HUES6 (cell line): ENCODE results near the gene REC114.
"Not testable (repeated sequence)": the region's sequence is repeated elsewhere in the genome, so short reads cannot be mapped to it uniquely, and the experiment has no call there.

Experiments used
- H3K27ac ChIP-seq: 2 replicates; pipeline ENCODE4 v1.7.0; 2013; ENCODE audit warnings: low read depth, mild to moderate bottlenecking, low read length, inconsistent platforms
- H3K27me3 ChIP-seq: 2 replicates; pipeline ENCODE4 v1.6.1; 2013; ENCODE audit warnings: low read length; ENCODE audit not compliant: control insufficient read depth, insufficient read depth
- H3K36me3 ChIP-seq: 2 replicates; pipeline ENCODE4 v1.6.1; 2013; ENCODE audit warnings: low read length; ENCODE audit not compliant: control insufficient read depth, insufficient read depth
- H3K4me1 ChIP-seq: 2 replicates; pipeline ENCODE4 v1.6.1; 2013; ENCODE audit warnings: low read length; ENCODE audit not compliant: control insufficient read depth, insufficient read depth
- H3K4me3 ChIP-seq: 2 replicates; pipeline ENCODE4 v1.5.1; 2013; ENCODE audit warnings: low read depth, low read length
- H3K9ac ChIP-seq: one replicate; pipeline ENCODE4 v1.6.1; 2013; ENCODE audit warnings: mild to moderate bottlenecking, low read length
- H3K9me3 ChIP-seq: 2 replicates; pipeline ENCODE4 v1.6.1; 2013; ENCODE audit warnings: low read depth, low read length; ENCODE audit not compliant: control insufficient read depth, insufficient read depth

The REC114 gene

GRCh38 chr15:73524919-73525318 is 82.0 kb downstream of the REC114 start:
- H3K9ac ChIP-seq, result no peak overlapping the region
- no peaks in the 10 kb centered on the region for H3K27me3 ChIP-seq
- H3K4me1 ChIP-seq, result 0 out of 2 replicates have a peak, but pooled peaks cover 4% of the 10 kb centered on the region
- no peaks in the 10 kb centered on the region for H3K36me3 ChIP-seq
- no peak overlapping the region for H3K4me3 ChIP-seq
- H3K27ac ChIP-seq, result no peak overlapping the region
- no peaks in the 10 kb centered on the region for H3K9me3 ChIP-seq

- H3K27ac ChIP-seq, result no peak overlapping the region
- no peaks in the 10 kb centered on the region for H3K27me3 ChIP-seq
- 0 out of 2 replicates have a peak, but pooled peaks cover 4% of the 10 kb centered on the region for H3K4me1 ChIP-seq
- H3K36me3 ChIP-seq, result no peaks in the 10 kb centered on the region
- no peak overlapping the region for H3K9ac ChIP-seq
- no peak overlapping the region for H3K4me3 ChIP-seq
- no peaks in the 10 kb centered on the region for H3K9me3 ChIP-seq
Measured at GRCh38 chr15:73527598-73527997, 84.6 kb downstream of the REC114 start.

- Histone ChIP-seq H3K4me3 (no peak overlapping the region), H3K9ac (no peak overlapping the region), H3K9me3 (no peaks in the 10 kb centered on the region), H3K27me3 (no peaks in the 10 kb centered on the region), H3K36me3 (no peaks in the 10 kb centered on the region), H3K4me1 (0 out of 2 replicates have a peak, but pooled peaks cover 4% of the 10 kb centered on the region), H3K27ac (no peak overlapping the region)
Measured at GRCh38 chr15:73530649-73531048, 87.7 kb downstream of the REC114 start.

GRCh38 chr15:73538123-73538522 is 95.2 kb downstream of the REC114 start:
- Histone ChIP-seq H3K4me1 (no peaks in the 10 kb centered on the region), H3K36me3 (no peaks in the 10 kb centered on the region), H3K27ac (no peak overlapping the region), H3K4me3 (no peak overlapping the region), H3K9me3 (no peaks in the 10 kb centered on the region), H3K27me3 (no peaks in the 10 kb centered on the region), H3K9ac (no peak overlapping the region)

GRCh38 chr15:73538563-73539211 is 95.7 kb downstream of the REC114 start:
- H3K9ac ChIP-seq, result no peak overlapping the region
- H3K27me3 ChIP-seq, result no peaks in the 10 kb centered on the region
- H3K9me3 ChIP-seq, result no peaks in the 10 kb centered on the region
- no peaks in the 10 kb centered on the region for H3K36me3 ChIP-seq
- H3K27ac ChIP-seq, result no peak overlapping the region
- H3K4me1 ChIP-seq, result no peaks in the 10 kb centered on the region
- H3K4me3 ChIP-seq, result no peak overlapping the region

GRCh38 chr15:73539212-73540128 is 96.5 kb downstream of the REC114 start:
- Histone ChIP-seq H3K9ac (no peak overlapping the region), H3K36me3 (no peaks in the 10 kb centered on the region), H3K27me3 (no peaks in the 10 kb centered on the region), H3K4me3 (no peak overlapping the region), H3K9me3 (no peaks in the 10 kb centered on the region), H3K27ac (no peak overlapping the region), H3K4me1 (no peaks in the 10 kb centered on the region)

- H3K27ac ChIP-seq, result no peak overlapping the region
- no peaks in the 10 kb centered on the region for H3K27me3 ChIP-seq
- no peak overlapping the region for H3K4me3 ChIP-seq
- no peaks in the 10 kb centered on the region for H3K4me1 ChIP-seq
- H3K36me3 ChIP-seq, result no peaks in the 10 kb centered on the region
- H3K9me3 ChIP-seq, result no peaks in the 10 kb centered on the region
- no peak overlapping the region for H3K9ac ChIP-seq
Measured at GRCh38 chr15:73540161-73540560, 97.2 kb downstream of the REC114 start.

GRCh38 chr15:73541479-73541878 is 98.5 kb downstream of the REC114 start:
- no peaks in the 10 kb centered on the region for H3K9me3 ChIP-seq
- H3K27ac ChIP-seq, result no peak overlapping the region
- no peak overlapping the region for H3K9ac ChIP-seq
- H3K4me3 ChIP-seq, result no peak overlapping the region
- H3K27me3 ChIP-seq, result no peaks in the 10 kb centered on the region
- no peaks in the 10 kb centered on the region for H3K36me3 ChIP-seq
- H3K4me1 ChIP-seq, result no peaks in the 10 kb centered on the region

- not testable (repeated sequence) for H3K4me1 ChIP-seq, H3K4me3 ChIP-seq
Measured at GRCh38 chr15:73548925-73549324, 106.0 kb downstream of the REC114 start.

GRCh38 chr15:73550190-73550589 is 107.2 kb downstream of the REC114 start:
- no peak overlapping the region for H3K27ac ChIP-seq
- peaks cover 8% of the 10 kb centered on the region for H3K4me1 ChIP-seq
- H3K27me3 ChIP-seq, result no peaks in the 10 kb centered on the region
- no peaks in the 10 kb centered on the region for H3K36me3 ChIP-seq
- no peak overlapping the region for H3K9ac ChIP-seq
- no peaks in the 10 kb centered on the region for H3K9me3 ChIP-seq
- no peak overlapping the region for H3K4me3 ChIP-seq

More at GRCh38 chr15:73548925-73549324, 106.0 kb downstream of the REC114 start:
- H3K27ac ChIP-seq, H3K27me3 ChIP-seq, H3K9me3 ChIP-seq, H3K9ac ChIP-seq, H3K36me3 ChIP-seq: not testable (repeated sequence)

- no peaks in the 10 kb centered on the region for H3K27me3 ChIP-seq
- H3K4me3 ChIP-seq, result no peak overlapping the region
- H3K9me3 ChIP-seq, result no peaks in the 10 kb centered on the region
- no peak overlapping the region for H3K27ac ChIP-seq
- H3K9ac ChIP-seq, result no peak overlapping the region
- H3K4me1 ChIP-seq, result peaks cover 10% of the 10 kb centered on the region
- H3K36me3 ChIP-seq, result peaks cover 18% of the 10 kb centered on the region
Measured at GRCh38 chr15:73555080-73555479, 112.1 kb downstream of the REC114 start.
